ENCODE data around the gene RNF212B. TPM values are rescaled to one million over a fixed set of nuclear protein-coding genes. Genes with fewer than 3 reads are reported as not detected.
"Not testable (repeated sequence)": the region's sequence is repeated elsewhere in the genome, so short reads cannot be mapped to it uniquely, and the experiment has no call there.

Gene RNF212B
- total RNA-seq, 3 donors from 2014 or later: not detected

DNA sequence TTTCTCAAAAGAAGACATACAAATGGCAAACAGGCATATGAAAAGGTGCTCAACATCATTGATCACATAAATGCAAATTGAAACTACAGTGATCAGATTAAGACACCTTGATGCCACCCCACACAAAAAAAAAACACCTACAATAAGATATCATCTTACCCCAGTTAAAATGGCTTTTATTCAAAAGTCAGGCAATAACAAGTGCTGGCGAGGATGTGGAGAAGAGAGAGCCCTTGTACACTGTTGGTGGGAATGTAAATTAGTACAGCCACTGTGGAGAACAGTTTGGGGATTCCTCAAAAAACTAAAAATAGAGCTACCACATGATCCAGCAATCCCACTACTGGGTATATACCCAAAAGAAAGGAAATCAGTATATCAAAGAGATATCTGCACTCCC is 12.8 kb upstream of the RNF212B start:
- H3K27me3 Mint-ChIP-seq (ENCODE audit: low read depth): peaks cover 13% of the 10 kb centered on the region
- not testable (repeated sequence) for ATAC-seq; H3K4me1 Mint-ChIP-seq (ENCODE audit: low read depth); DNase-seq; H3K9me3 Mint-ChIP-seq; H3K4me3 Mint-ChIP-seq; H3K36me3 Mint-ChIP-seq (ENCODE audit: insufficient read depth)

GRCh38 chr14:23227566-23227965 is 10.2 kb upstream of the RNF212B start:
- H3K4me3 Mint-ChIP-seq: no peak overlapping the region
- no peak for ATAC-seq
- peaks cover 6% of the 10 kb centered on the region for H3K27me3 Mint-ChIP-seq (ENCODE audit: low read depth)
- H3K9me3 Mint-ChIP-seq: peaks cover 10% of the 10 kb centered on the region
- DNase-seq: no peak
- no peaks in the 10 kb centered on the region for H3K36me3 Mint-ChIP-seq (ENCODE audit: insufficient read depth)
- H3K4me1 Mint-ChIP-seq (ENCODE audit: low read depth): no peaks in the 10 kb centered on the region

DNA sequence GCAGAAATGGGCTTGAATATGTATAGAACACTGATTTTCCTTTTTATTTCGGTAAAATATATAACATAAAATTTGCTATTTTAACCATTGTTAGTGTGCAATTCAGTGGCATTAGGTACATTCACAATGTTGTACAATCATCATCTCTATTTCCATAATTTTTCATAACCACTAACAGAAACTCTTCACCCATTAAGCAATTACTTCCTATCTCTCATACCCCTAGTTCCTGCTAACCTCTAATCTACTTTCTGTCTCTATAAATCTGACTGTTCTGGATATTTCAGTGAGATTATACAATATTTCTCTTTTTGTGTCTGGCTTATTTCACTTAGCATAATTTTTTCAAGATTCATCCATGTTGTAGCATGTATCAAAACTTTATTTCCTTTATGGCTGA is 8.9 kb upstream of the RNF212B start:
- peaks cover 10% of the 10 kb centered on the region for H3K9me3 Mint-ChIP-seq
- no peaks in the 10 kb centered on the region for H3K36me3 Mint-ChIP-seq (ENCODE audit: insufficient read depth)
- no peak overlapping the region for H3K4me3 Mint-ChIP-seq
- H3K27me3 Mint-ChIP-seq (ENCODE audit: low read depth): peaks cover 6% of the 10 kb centered on the region
- DNase-seq: no peak
- ATAC-seq: no peak
- H3K4me1 Mint-ChIP-seq (ENCODE audit: low read depth): no peaks in the 10 kb centered on the region

- not testable (repeated sequence) for H3K4me3 Mint-ChIP-seq; H3K9me3 Mint-ChIP-seq; H3K36me3 Mint-ChIP-seq (ENCODE audit: insufficient read depth); DNase-seq; ATAC-seq; H3K4me1 Mint-ChIP-seq (ENCODE audit: low read depth); H3K27me3 Mint-ChIP-seq (ENCODE audit: low read depth)
Observed at GRCh38 chr14:23232241-23232808, 5.4 kb upstream of the RNF212B start.

DNA sequence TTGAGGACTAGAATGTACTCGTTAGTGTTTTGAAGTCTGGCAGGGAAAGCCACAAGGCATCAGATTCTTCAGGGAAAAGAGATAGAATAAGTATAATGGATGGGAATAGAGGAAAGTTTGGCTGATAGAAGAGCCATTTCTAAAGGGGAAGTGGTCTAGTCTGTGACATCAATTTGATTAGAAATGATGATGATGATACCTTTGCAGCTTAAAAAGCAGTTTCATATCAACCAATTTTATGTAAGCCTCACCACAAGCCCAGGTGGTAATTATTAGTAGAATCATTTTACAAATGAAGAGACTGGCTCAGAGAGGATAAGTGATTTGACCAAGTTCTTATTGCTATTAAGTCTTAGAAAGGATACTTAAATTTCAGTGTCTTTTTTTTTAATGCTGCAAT is 2.9 kb downstream of the RNF212B start:
- Mint-ChIP-seq H3K9me3 (no peaks in the 10 kb centered on the region), H3K4me1 (ENCODE audit: low read depth) (peaks cover 5% of the 10 kb centered on the region), H3K36me3 (ENCODE audit: insufficient read depth) (no peaks in the 10 kb centered on the region), H3K4me3 (no peak overlapping the region), H3K27me3 (ENCODE audit: low read depth) (peaks cover 15% of the 10 kb centered on the region)
- ATAC-seq (no peak), DNase-seq (no peak)

DNA sequence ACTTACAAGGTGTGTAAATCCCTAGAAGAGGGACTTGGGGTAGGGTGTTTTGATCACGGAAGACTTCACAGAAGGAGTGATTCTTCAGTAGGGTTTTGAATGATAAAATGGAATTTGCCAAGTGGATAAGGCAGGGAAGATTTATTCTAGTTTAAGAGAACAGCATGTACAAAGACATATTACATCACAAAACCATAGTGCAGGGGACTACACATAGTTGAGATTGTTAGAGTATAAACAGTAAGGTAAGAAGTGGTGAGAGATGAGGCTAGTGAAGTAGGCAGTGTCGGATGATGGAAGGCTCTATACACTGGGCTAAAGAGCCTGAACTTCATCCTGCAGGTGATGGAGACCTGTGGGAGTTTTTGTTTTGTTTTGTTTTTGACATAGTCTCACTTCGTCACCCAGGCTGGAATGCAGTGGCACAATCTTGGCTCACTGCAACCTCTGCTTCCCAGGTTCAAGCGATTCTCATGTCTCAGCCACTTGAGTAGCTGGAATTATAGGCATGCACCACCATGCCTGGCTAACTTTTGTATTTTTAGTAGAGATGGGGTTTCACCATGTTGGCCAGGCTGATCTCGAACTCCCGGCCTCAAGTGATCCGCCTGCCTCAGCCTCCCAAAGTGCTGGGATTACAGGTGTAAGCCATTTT is 3.5 kb downstream of the RNF212B start:
- peaks cover 15% of the 10 kb centered on the region for H3K27me3 Mint-ChIP-seq (ENCODE audit: low read depth)
- H3K4me1 Mint-ChIP-seq (ENCODE audit: low read depth); ATAC-seq; H3K9me3 Mint-ChIP-seq; DNase-seq; H3K4me3 Mint-ChIP-seq; H3K36me3 Mint-ChIP-seq (ENCODE audit: insufficient read depth): not testable (repeated sequence)

DNA sequence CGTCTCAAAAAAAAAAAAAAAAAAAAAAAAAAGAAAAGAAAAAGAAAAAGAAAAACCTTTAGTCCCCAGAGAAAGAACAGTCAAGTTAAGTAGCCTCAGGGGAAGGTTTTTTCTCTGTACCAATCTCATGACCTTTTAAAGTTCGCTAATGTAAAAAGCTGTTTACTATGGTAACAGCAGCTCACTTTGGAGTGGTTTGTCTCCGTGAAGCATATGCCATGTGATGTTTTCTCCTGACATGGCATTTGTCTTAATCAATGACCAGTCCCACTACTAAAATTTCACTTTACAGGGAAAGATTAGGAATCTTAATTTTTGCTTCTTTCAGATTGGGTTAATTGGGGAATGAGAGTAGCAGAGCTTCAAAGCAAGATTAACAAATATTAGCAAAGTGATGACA is 4.3 kb downstream of the RNF212B start:
- no peaks in the 10 kb centered on the region for H3K36me3 Mint-ChIP-seq (ENCODE audit: insufficient read depth)
- H3K4me3 Mint-ChIP-seq: no peak overlapping the region
- ATAC-seq (no peak), DNase-seq (no peak)
- H3K4me1 Mint-ChIP-seq (ENCODE audit: low read depth): peaks cover 5% of the 10 kb centered on the region
- peaks cover 15% of the 10 kb centered on the region for H3K27me3 Mint-ChIP-seq (ENCODE audit: low read depth)
- H3K9me3 Mint-ChIP-seq: no peaks in the 10 kb centered on the region

DNA sequence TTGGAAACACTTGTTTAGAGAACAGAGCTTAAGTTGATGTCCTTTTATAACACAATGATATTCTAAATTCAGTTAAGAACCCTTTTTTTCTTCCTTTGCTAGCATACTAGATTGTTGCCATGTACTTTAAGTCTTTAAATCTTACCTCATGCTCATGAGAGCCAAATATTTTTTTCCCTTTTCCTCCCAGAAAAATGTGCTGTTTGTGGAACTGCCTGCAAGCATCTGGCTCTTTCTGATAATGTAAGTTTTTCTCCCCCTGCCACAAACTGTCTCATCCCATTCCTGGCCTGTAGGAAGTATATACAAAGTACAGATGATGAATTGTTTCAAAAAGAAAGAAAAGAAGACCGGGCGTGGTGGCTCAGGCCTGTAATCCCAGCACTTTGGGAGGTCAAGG is 5.3 kb downstream of the RNF212B start:
- no peaks in the 10 kb centered on the region for H3K36me3 Mint-ChIP-seq (ENCODE audit: insufficient read depth)
- no peak for ATAC-seq
- H3K9me3 Mint-ChIP-seq: no peaks in the 10 kb centered on the region
- no peaks in the 10 kb centered on the region for H3K4me1 Mint-ChIP-seq (ENCODE audit: low read depth)
- no peak overlapping the region for H3K4me3 Mint-ChIP-seq
- DNase-seq: no peak
- peaks cover 7% of the 10 kb centered on the region for H3K27me3 Mint-ChIP-seq (ENCODE audit: low read depth)

- no peak overlapping the region for H3K4me3 Mint-ChIP-seq
- no peaks in the 10 kb centered on the region for H3K36me3 Mint-ChIP-seq (ENCODE audit: insufficient read depth)
- peaks cover 5% of the 10 kb centered on the region for H3K27me3 Mint-ChIP-seq (ENCODE audit: low read depth)
- ATAC-seq (no peak), DNase-seq (no peak)
- no peaks in the 10 kb centered on the region for H3K9me3 Mint-ChIP-seq
- no peaks in the 10 kb centered on the region for H3K4me1 Mint-ChIP-seq (ENCODE audit: low read depth)
Observed at GRCh38 chr14:23245282-23245681, 7.5 kb downstream of the RNF212B start.

DNA sequence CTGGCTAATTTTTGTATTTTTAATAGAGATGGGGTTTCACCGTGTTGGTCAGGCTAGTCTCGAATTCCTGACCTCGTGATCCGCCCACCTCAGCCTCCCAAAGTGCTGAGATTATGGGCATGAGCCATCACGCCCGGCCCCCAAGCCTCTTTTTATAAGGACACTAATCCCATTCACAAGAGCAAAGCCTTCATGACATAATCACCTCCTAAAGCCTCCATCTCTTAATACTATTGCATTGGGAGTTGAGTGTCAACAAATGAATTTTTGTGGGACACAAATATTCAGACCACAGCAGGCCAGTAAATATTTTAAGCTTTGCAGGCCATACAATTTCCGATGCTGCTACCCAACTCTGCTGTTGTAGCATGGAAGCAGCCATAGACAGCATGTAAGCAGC is 10.9 kb downstream of the RNF212B start:
- no peaks in the 10 kb centered on the region for H3K4me1 Mint-ChIP-seq (ENCODE audit: low read depth)
- no peak for DNase-seq
- no peaks in the 10 kb centered on the region for H3K36me3 Mint-ChIP-seq (ENCODE audit: insufficient read depth)
- H3K4me3 Mint-ChIP-seq: no peak overlapping the region
- ATAC-seq: no peak
- H3K27me3 Mint-ChIP-seq (ENCODE audit: low read depth): peaks cover 21% of the 10 kb centered on the region
- H3K9me3 Mint-ChIP-seq: no peaks in the 10 kb centered on the region

DNA sequence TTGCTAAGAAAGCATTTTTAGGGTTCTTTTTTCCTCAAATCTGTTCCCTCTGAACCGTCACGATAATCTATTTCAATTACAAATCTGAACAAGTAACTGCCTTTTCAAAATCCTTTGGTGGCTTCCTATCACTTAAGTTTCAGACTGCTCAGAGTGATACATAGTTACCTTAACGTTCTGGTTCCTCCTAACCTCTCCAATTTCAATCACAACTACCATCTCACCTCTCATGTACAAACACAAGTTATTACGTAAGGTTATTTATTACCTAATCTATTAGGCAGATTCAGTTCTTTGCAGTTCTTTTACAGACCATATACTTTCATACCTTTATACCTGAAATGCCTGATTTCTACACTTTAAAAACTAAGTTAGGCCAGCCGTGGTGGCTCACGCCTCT is 12.1 kb downstream of the RNF212B start:
- Mint-ChIP-seq H3K4me1 (ENCODE audit: low read depth) (no peaks in the 10 kb centered on the region), H3K9me3 (no peaks in the 10 kb centered on the region), H3K27me3 (ENCODE audit: low read depth) (peaks cover 24% of the 10 kb centered on the region), H3K4me3 (no peak overlapping the region), H3K36me3 (ENCODE audit: insufficient read depth) (no peaks in the 10 kb centered on the region)
- no peak for DNase-seq
- ATAC-seq: no peak

- Mint-ChIP-seq H3K9me3 (no peaks in the 10 kb centered on the region), H3K27me3 (ENCODE audit: low read depth) (peaks cover 24% of the 10 kb centered on the region), H3K4me1 (ENCODE audit: low read depth) (no peaks in the 10 kb centered on the region), H3K4me3 (no peak overlapping the region), H3K36me3 (ENCODE audit: insufficient read depth) (no peaks in the 10 kb centered on the region)
- ATAC-seq: no peak
- no peak for DNase-seq
Observed at GRCh38 chr14:23252006-23252405, 14.3 kb downstream of the RNF212B start.

- Mint-ChIP-seq H3K27me3 (ENCODE audit: low read depth) (peaks cover 24% of the 10 kb centered on the region), H3K4me1 (ENCODE audit: low read depth) (no peaks in the 10 kb centered on the region), H3K9me3 (no peaks in the 10 kb centered on the region), H3K4me3 (no peak overlapping the region), H3K36me3 (ENCODE audit: insufficient read depth) (no peaks in the 10 kb centered on the region)
- ATAC-seq (no peak), DNase-seq (no peak)
Observed at GRCh38 chr14:23252420-23253333, 14.9 kb downstream of the RNF212B start.

GRCh38 chr14:23258256-23258655 is 20.5 kb downstream of the RNF212B start:
- Mint-ChIP-seq H3K27me3 (ENCODE audit: low read depth) (peaks cover 29% of the 10 kb centered on the region), H3K4me3 (no peak overlapping the region), H3K36me3 (ENCODE audit: insufficient read depth) (no peaks in the 10 kb centered on the region), H3K4me1 (ENCODE audit: low read depth) (no peaks in the 10 kb centered on the region), H3K9me3 (no peaks in the 10 kb centered on the region)
- no peak for DNase-seq
- ATAC-seq: no peak

DNA sequence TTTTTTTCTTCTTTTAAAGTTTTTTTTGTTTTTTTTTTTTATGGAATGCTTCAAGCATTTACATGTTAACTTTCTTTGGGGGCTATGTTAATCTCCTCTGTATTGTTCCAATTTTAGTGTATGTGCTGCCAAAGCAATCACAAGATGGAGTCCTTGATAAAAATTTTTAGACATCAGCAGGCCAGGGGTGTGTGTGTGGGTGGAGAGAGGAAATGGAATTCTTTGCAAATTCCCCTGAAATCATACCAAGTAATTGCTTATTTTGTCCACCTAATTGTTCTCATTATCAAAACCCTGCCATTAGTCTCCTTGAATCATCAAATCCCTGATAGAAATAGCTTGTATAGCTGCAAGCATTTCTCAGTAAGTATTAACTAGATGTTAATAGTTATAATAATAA is 21.7 kb downstream of the RNF212B start:
- ATAC-seq (no peak), DNase-seq (no peak)
- Mint-ChIP-seq H3K27me3 (ENCODE audit: low read depth) (peaks cover 34% of the 10 kb centered on the region), H3K36me3 (ENCODE audit: insufficient read depth) (no peaks in the 10 kb centered on the region), H3K4me1 (ENCODE audit: low read depth) (no peaks in the 10 kb centered on the region), H3K9me3 (no peaks in the 10 kb centered on the region), H3K4me3 (no peak overlapping the region)

All from activated T-cell treated with anti-CD3 and anti-CD28 coated beads, Interleukin-2, amount 50 U/mL, for 4 hours (primary cell).